ENCODE results near the gene MMRN2. TPM values are rescaled to one million over a fixed set of nuclear protein-coding genes. Genes with fewer than 3 reads are reported as not detected.
"Not testable (repeated sequence)": the region's sequence is repeated elsewhere in the genome, so short reads cannot be mapped to it uniquely, and the experiment has no call there.

The MMRN2 gene
- total RNA-seq, 3 donors from 2014 or later = 5.7 to 11.5 (median 8.3) TPM

DNA sequence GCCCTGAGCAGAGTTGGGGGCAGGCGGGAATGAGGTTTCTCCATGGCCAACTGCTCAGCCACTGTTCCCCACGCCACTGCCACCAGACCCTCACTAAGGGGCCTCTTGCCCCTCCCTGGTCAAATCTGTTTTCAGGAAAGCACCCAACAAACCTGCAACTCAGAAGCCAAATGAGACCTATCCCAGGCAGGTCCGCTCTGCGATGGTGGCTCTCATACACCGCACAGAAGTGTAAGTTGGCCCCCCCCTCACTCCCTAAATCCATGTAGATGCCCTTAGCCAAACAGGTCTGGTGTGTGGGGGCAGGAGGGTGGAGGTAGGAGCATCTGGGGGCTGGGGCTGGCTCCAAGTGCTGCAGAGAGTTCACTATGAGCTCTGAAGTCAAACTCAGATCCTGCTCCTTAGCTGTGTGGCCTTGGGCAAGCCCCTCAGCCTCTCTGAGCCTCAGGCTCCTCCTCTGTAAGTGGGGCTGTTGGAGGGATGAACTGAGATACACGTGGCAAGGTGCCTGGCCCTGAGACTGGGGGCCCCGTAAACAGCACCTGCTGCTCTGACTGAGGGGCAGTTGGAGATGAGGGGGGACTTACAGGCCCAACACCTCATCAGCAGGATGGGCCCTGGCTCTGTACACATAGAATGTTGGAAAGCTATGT is 1.1 kb downstream of the MMRN2 start:
- DNase-seq (no peak), ATAC-seq (no peak)
- TF ChIP-seq, protein P1, sequence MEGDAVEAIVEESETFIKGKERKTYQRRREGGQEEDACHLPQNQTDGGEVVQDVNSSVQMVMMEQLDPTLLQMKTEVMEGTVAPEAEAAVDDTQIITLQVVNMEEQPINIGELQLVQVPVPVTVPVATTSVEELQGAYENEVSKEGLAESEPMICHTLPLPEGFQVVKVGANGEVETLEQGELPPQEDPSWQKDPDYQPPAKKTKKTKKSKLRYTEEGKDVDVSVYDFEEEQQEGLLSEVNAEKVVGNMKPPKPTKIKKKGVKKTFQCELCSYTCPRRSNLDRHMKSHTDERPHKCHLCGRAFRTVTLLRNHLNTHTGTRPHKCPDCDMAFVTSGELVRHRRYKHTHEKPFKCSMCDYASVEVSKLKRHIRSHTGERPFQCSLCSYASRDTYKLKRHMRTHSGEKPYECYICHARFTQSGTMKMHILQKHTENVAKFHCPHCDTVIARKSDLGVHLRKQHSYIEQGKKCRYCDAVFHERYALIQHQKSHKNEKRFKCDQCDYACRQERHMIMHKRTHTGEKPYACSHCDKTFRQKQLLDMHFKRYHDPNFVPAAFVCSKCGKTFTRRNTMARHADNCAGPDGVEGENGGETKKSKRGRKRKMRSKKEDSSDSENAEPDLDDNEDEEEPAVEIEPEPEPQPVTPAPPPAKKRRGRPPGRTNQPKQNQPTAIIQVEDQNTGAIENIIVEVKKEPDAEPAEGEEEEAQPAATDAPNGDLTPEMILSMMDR (IDR thresholded peaks at IDR 0.05) = no peak
- intact Hi-C loops (cut with DNase I, micrococcal nuclease) = no loop called here
- Histone ChIP-seq H3K4me1 (ENCODE audit: low read depth) (no peaks in the 10 kb centered on the region), H3K4me3 (no peak overlapping the region), H3K9me3 (peaks cover 13% of the 10 kb centered on the region), H3K36me3 (ENCODE audit: low read depth) (no peaks in the 10 kb centered on the region)

DNA sequence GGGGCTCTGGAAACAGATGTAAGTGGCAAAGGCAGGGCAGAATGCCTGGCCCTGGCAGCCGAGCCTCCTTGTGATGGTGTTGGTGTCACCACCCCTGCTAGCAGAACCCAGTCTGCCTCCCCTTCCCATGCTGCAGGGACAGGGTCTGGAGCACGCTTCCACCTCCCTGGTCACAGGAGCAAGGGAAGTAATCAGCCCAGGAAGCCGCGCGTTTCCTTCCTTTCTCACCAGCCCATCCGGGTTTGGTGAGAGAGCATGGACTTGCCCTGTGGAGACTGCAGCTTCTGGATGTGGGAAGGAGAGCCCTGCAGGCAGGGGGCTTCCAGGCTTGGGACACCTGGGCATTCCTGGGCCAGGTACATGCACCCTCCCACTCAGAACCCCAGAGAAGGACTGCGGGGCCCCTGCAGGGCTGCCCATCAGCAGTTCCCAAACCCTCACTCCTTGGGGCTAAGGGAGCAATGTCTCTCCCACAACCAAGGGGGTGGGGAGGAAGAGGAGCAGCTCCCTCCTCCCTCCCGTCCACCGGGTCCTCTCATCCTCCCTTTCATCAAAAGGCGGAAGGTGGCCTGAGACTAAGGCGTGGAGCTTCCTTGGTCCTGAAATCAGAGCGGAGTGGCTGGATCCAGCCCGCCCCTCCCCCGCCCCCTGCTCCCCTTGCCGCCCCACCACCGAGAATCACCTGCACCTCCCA is 1.8 kb downstream of the MMRN2 start:
- Histone ChIP-seq H3K4me3 (no peak overlapping the region), H3K4me1 (ENCODE audit: low read depth) (no peaks in the 10 kb centered on the region), H3K36me3 (ENCODE audit: low read depth) (no peaks in the 10 kb centered on the region), H3K9me3 (peaks cover 13% of the 10 kb centered on the region)
- intact Hi-C loops (cut with DNase I, micrococcal nuclease) = no loop called here
- DNase-seq (no peak), ATAC-seq (no peak)
- TF ChIP-seq, protein P1 (IDR thresholded peaks at IDR 0.05) = no peak

DNA sequence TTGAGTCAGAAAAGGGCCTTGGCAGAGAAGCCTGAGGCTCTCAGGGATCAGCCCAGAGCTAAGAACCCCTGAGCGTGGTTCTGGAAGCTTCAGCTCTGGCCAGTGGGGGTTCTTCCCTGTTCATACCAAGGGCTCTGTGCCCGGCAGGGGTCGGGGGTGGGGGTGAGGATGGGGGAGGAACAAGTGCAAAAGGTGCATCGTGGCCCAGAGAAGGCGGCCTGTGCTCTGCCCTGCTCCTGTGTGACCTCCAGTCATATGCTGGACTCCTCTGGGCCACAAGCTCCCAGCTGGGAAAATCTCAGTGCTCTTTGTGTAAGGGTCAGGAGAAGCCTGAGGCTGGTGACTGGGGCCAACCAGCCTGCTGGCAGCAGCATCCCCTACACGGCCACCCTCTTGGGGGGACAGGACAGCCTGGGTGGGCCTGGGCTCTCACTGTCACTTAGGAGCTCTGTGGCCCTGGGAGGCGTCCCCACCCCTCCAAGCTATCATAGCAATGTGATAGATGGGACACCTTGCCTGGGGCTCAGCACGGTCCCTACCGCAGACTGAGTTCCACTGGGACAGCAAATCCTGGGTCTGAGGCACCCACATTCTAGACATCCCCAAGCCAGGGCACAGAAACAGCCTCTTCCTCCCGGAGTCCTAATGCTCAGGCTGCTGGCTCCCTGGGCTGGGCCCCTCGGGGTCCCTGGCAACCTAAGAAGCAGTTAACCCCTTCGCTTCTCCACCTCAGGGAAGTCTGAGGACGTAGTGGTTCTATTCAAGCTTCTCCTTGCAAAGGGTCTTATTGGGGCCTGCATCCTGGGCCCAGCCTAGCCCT is 2.5 kb downstream of the MMRN2 start:
- intact Hi-C loops (cut with DNase I, micrococcal nuclease) = no loop called here
- H3K36me3 ChIP-seq (ENCODE audit: low read depth) = no peaks in the 10 kb centered on the region
- DNase-seq (no peak), ATAC-seq (no peak)
- no peak overlapping the region for H3K4me3 ChIP-seq
- TF ChIP-seq, protein P1 (IDR thresholded peaks at IDR 0.05) = no peak
- H3K9me3 ChIP-seq = peaks cover 13% of the 10 kb centered on the region
- H3K4me1 ChIP-seq (ENCODE audit: low read depth) = no peaks in the 10 kb centered on the region

DNA sequence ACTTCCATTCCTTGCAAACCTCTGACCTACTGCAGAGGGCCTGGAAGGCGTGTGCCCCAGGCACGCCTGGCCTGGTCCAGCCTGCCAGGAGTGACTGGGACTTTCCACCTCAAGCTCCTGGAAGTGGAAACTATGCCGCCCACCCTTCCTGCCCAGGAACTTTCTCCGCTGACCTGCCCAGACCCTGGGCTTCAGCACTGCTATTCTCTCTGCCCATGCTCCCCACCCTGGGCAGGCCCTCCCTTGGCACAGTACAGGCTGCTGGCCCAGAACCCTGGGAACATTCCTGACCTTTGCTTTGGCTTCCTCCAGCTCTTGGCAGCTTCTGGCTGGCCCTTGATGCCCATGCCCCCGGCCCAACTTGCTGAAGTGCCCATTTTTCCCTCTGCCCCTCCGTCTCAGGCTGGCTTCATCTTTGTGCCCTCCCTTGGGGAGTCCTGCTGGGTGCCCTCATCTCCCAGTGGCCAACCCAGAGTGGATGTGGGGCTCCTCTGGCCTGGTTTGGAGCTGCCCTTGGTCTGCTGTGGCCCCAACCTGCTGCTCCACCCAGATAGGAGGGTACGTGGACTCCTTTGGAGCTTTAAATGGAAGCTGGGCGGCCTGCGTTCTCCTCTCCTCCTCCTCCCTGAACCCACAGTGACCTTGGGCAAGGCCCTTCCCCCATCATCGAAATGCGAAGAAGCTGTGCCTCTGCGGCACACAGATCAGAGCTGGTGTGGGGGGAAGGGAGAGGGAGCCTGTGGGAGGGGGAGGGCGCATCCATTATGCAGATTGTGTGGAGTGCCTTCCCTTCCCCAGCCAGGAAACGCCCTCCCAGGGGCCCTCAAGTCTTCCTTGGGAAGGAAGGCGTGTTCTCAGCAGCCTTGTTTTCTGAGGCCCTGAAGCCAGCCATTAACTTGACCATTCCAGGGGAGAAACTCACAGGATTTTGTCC is 3.4 kb downstream of the MMRN2 start:
- H3K36me3 ChIP-seq (ENCODE audit: low read depth) = no peaks in the 10 kb centered on the region
- peaks cover 13% of the 10 kb centered on the region for H3K9me3 ChIP-seq
- H3K4me3 ChIP-seq = no peak overlapping the region
- peak; percentile 42 for ATAC-seq
- no peaks in the 10 kb centered on the region for H3K4me1 ChIP-seq (ENCODE audit: low read depth)
- TF ChIP-seq, protein P1 (IDR thresholded peaks at IDR 0.05) = no peak
- intact Hi-C loops (cut with DNase I, micrococcal nuclease) = no loop called here
- no peak for DNase-seq

DNA sequence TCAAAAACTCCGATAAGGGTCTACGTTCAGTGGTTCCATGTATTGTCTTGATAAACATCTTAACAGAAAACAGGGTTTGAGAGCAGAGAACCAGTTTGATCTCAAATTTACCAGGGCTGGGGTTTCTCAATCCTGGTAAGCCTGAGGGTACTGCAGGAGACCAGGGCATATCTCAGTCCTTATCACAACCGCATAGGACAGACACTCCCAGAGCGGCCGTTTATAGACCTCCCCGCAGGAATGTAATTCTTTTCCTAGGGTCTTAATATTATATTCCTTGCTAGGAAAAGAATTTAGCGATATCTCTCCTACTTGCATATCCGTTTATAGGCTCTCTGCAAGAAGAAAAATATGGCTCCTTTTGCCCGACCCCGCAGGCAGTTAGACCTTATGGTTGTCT is 4.7 kb downstream of the MMRN2 start:
- H3K4me1 ChIP-seq (ENCODE audit: low read depth); ATAC-seq; DNase-seq; intact Hi-C loops (cut with DNase I, micrococcal nuclease); H3K4me3 ChIP-seq; H3K36me3 ChIP-seq (ENCODE audit: low read depth): not testable (repeated sequence)
- peaks cover 13% of the 10 kb centered on the region for H3K9me3 ChIP-seq

Data from mucosa of descending colon (tissue), 3 donors.